NCI-H774 (cell line): ENCODE data around the gene ELFN2.

ENCODE experiments used
- DNase-seq: peaks from one replicate; lab custom pipeline; 2025; lab: John Stamatoyannopoulos, UW

Gene ELFN2

DNA sequence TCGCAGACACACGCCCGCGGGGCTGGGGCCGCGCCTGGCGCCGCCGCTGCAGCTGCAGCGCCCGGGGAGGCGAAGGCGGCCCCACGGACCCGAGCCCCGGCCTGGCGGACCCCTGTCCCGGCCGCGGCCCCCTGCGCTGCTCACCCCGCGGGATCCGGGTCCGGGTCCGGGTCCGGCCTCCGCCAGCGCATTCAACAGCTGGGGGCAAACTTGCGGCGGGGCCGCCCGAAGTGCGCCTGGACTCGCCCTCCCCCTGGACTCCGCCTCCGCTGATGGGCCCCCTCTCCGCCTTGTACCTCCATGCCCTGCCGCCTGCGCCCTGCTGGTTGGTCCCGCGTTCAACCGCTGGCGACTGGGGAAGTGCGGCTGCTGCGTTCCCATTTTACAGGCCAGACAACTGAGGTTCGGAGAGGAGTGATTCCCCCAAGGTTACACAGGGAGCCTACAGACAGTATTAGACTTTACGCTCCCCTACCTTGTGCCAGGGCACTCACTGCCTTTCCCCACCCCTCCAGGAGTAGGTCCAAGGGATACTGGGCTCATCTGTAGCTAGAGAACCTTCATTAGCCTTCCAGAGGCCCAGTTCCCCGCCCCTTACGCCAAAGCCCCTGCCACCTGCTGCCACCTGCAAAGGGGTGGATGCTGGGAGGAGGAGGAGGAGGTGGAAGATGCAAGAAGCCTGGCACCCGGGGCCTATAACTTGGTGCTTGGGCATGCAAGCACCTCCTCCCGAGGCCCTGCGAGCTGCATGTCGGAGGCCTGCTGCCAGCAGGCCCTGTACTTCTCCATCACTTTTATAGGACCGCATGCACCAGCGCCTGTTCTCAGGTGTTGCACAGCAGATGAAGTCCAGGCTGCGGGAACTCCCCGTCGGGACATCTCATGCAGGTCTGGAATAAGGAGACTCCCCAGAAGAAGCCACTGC is 694 bp upstream of the ELFN2 start:
- DNase-seq: no peak

DNA sequence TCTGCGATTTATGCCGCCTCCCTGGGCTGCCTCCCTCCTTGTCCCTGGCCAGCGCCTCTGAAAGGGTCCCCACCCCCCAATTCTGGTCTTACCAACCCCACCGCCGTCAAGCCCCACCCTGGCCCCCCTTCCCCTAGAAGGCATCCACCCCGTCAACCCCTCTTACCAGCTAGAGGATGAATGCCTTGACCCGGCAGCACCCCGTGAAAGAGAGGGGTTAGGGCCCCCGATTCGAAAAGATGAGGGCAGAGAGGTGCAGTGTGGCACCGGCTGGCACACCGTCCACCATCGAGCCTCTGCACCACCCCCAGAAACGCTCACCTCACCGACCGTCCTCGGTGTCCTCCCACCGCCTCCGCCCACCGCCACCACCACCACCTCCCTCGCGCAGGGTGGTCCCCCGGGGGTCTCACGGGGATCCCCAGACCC is 559 bp downstream of the ELFN2 start:
- DNase-seq: no peak

GRCh38 chr22:37425800-37426705 is 1.2 kb downstream of the ELFN2 start:
- DNase-seq: no peak

DNA sequence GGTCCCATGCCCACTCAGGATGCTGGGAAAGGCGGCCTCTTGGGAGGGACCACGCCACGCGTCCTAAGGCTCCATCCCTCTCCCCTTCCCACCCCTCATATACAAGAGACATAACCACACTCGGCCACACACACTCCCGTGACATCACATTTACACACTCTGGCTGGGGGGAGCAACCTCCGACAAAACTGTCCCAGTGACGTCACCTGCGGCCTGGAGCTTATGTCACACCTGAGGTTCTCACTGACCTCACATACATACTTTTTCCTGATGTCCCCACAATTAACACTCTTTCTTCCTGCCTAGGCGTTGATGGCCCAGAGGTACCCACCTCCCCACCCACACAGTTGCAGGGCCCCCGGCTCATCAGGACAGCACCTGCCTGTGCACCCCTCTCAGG is 1.9 kb downstream of the ELFN2 start:
- no peak for DNase-seq

DNA sequence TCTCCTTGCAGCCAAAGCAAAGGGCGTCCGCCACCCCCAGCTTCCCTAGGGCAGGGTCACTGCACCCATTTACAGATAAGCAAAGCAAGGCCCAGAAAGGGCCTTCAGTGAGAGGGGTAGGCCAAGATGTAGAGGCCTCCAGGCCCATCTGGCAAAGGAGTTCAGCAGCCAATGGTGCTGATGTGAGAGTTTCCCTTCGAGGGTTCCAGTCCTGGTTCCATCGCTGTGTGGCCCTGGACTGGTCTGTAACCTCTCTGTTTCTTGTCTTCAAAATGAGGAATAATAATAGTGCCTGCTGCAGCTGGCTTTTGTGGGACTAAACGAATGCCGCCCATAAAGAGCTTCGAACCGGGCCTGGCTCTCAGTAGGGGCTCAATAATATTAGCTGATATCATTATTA is 4.0 kb downstream of the ELFN2 start:
- DNase-seq: no peak

GRCh38 chr22:37421468-37421877 is 5.8 kb downstream of the ELFN2 start:
- no peak for DNase-seq

GRCh38 chr22:37420686-37421467 is 6.4 kb downstream of the ELFN2 start:
- DNase-seq: no peak

DNA sequence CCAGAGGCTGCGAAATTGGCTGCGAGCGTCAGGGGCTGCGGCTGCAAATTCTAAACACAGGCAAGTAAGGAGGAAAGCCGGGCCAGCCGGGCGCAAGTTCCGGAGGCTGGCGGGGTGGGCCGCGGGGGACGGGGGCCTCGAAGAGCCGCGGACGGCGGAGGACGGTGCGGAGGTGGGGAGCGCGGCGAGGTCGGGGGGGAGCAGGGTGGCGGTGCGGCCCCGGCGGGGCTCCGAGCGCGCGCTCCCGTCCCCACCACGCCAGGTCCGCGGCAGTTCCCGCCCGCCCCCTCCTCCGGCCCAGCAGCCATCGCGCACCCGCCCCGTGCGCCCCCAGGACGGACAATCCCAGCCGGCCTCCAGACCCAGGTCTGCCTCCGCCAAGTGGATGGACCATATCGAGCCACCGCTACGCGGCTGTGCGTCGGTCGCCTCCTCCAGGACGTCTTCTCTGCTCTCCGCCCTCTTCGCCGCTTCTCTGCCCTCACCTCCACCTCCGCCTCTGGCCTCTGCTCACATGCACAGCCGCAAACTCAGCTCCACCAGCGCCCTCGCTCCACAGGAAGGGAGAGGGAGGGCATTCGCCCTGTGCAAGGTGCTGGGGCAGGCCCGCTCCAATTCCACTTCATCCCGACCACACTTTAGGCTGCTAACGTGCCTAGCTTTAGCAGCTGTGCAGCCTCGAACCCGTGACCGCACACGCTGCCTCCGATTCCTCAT is 7.2 kb downstream of the ELFN2 start:
- no peak for DNase-seq

DNA sequence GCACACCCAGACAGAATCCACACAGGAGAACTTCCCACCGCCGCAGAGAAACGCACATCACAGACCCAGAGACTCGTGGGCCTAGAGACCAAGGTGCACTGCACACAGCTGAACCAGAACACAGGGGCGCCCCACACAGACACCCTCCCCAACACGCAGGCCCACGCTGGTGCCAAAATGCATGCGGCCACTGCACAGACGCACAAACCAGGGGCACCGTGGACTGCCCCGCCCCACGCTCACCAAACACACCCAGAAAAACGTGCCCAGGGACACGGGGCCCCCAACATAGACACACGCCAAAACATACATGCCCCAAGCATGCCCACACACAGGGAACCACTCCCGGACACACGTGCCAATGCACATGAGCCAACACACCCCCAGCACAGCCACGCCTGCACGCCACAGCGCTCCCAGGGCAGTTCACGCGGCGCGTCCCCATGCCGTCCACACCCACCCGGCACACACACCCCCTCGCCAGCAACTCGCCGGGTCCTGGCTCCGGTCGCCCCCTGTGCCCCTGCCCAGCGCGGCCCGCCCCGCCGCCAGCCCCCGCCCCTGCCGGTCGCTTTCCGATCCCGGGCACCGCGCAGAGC is 7.8 kb downstream of the ELFN2 start:
- no peak for DNase-seq

DNA sequence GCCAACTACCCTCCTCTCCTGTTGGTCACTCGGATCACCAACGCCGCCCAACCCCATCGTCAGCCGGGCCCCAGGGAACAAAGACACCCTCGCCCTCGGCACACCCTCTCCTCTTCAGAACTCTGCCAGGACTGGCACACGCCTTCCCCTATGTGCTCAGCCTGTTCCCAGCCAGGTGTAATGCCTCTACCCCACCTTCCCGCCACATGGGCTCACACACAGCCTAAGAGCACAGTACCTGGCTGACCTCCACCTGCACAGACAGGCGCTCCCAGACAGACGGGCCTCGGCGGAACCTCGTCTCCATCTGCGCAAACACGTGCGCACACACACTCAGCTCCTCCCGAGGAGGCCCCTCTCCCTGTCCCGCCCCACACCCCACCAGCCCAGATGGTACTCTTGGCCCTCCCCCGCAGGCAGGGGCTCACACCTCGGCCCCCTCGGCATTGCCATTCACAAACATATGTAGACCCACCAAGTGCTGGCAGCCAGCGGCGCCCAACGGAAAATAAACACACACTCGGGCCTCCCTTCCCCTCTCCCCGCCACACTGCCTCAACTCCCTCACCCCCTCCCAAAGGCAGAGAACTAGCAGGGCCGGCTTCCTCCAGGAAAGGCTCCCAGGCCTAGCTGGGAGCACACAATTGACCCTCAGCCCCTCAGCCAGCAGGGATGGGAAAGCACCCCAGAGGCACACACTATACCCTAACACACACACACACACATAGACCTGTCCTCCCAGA is 8.5 kb downstream of the ELFN2 start:
- DNase-seq: no peak

GRCh38 chr22:37417677-37418348 is 9.5 kb downstream of the ELFN2 start:
- no peak for DNase-seq

DNA sequence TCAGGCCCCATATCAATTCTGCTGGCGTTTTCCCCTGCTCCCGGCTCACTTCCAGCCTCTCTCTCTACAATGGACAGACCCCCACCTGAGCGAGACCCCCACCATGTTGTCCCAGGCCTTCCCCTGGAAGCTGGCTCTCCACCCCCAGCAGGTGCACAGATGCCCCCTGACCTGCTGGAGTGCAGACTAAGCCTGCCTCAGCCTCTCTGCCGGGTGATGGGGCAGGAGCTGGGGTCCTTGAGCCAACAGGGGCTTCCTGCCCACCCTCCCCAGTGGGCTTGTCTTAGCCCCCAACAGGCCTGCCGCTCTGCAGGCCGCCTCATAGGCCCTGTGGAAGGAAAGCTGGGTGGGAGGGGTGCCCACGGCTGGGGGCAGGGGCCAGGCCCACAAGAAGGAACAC is 10.0 kb downstream of the ELFN2 start:
- no peak for DNase-seq

GRCh38 chr22:37416827-37417226 is 10.5 kb downstream of the ELFN2 start:
- DNase-seq: no peak

DNA sequence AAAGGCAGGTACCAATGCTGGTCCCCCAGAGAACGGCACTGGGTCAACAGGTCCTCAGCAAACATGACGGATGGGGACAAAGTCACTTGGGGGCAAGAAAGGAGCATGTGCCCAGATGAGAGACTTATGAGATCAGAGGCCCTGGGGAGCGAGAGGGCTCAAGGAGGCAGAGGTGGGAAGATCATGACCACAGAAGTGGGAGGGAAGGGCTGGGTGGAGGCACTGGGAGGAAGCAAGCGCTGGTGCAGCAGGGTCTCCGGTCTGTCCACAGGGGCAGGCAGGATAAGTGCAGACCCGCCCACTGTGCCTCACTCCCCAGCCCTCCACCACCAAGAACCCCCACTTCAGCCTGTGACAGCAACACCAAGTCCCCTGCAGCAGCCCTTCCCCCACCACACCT is 10.9 kb downstream of the ELFN2 start:
- no peak for DNase-seq

DNA sequence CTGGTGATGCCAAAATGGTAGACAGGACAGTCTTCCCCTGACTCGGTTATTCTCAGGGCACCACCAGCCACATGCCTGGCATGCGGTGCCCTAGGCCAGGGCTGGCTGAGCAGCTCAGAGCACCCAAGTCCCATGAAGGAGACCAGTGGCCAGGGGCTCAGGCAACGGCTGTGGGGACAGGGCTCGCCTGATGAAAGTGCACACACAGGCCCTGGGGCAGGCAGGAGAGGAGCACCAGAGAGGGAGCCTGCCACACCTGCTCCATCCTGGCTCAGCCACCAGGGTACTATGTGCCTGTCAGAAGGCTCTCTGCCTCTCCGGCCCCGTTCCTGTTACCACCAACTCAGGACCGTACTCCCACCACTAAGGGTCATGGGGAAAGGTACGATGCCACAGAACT is 12.1 kb downstream of the ELFN2 start:
- DNase-seq: no peak

DNA sequence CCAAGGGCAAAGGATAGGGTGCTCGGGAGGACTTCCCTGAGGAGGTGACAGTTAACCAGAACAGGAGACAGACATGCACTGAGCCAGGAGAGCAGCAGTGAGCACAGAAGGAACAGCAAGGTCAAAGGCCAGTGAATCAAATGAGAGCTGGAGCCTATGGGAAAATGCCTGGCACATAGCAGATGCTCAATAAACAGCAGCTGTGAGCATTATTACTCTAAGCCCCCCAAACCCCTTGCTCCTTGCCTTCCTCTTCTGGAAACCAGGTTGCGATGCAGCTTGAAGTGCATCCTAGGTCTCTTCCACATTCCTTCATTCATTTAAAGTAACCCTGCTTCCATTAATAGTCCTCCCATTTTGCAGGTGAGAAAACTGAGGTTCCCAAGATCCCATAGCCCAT is 13.0 kb downstream of the ELFN2 start:
- DNase-seq: no peak

DNA sequence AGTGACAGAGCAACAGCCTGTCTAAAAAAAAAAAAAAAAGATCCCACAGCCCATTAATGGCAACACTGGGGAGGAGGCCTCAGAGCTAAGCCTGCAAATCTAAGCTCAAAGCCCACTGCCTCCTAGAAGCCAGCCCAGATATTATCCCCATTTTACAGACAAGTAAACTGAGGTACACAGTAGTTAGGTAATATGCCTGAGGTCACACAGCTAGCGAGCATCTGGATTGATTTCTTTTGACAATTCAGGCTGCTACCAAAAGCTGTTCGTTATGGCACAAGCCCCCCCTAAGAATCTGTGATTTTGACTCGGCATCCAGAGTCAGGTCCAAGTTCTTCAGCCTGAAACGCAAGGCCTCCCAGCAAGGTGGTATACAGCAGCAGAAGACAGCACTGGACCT is 13.7 kb downstream of the ELFN2 start:
- no peak for DNase-seq

DNA sequence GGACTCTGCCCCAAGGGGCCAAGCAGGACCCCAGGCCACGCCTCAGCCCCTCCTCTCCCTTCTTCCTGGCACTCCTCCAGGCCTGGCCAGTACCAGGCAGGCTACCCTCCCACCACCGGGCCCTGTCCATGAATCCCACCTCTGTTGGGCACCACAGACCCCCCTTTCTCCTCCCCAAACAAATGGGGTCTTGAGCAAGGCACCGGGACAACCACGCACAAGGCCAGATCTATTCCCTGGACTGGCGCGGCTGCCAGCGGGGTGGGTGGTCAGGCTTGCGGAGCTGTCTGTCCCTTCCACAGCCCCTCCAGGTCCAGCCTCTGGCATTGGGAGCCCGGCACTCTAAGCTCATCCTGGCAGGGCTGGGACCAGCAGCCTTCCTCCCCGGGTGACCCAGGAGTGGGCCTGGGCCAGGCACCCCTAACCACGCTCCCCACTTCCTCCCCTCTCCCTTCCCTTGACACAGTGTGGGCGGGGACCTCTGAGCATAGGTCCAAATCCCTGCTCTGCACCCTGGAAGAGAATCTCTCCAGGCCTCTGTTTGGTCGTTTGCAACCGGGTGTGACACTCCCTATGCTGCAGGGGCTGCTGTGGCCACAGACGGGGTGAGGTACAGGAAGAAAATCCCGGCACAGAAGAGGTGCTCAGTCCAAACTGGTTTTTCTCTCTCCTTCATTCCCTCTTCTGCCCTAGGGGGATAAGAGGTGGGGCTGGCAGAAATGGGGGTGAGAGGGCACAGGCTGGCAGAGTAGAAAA is 14.6 kb downstream of the ELFN2 start:
- no peak for DNase-seq

DNA sequence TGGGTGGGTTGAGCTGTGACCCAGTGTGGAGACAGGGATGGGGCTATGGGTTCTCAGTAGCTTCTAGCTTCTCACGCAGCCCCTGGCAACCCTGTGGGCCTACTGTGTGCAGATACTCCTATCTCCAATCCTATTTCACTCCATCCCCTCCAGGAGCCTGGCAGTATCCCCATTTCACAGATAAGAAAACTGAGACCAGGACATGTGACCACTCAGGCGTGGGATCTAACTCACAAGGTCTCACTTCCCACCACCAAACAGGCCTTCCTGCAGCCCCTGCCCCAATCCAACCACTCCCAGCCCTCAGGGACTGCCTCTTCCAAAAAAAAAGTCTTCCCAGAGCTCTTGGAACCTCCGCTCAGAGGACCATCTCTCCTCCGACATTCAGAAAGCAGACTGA is 15.6 kb downstream of the ELFN2 start:
- DNase-seq: no peak
